NCI-H146 (cell line): ENCODE results near the gene DST.
"Not testable (repeated sequence)": the region's sequence is repeated elsewhere in the genome, so short reads cannot be mapped to it uniquely, and the experiment has no call there.

ENCODE experiments used
- DNase-seq: peaks from one replicate; lab custom pipeline; 2025; lab: John Stamatoyannopoulos, UW

The DST gene

DNA sequence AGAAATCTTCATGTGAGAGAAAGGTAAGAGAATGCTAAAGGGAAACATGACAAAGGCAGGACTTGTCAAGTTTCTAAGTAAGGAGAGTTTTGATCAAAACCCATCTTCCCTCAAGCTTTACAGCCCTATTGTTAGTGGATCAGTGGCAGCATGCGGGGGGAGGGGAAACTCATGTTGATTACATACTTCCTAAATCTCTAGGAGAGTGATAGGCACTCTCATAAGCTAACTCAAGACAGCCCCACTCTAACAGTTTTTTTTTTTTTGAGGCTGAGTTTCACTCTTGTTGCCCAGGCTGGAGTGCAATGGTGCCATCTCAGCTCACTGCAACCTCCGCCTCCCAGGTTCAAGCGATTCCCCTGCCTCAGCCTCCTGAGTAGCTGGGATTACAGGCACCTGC lies 18.6 kb upstream of the DST start:
- not testable (repeated sequence) for DNase-seq

DNA sequence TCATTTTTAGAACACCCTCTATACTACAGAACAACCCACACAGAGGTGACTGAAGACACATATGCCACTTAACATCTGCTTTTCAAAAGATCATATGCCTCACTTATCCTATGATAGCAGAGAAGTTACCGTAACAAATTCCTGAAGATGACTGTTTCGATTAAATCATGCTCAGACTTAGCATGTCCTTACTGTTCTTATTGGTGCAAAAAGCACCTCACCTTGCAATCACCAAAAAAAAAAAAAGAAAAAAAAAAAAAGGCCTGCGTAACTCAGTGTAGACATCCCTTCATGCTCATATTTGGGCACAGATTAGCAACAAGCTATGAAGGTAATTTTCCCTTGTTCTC lies 17.7 kb upstream of the DST start:
- DNase-seq: no peak

DNA sequence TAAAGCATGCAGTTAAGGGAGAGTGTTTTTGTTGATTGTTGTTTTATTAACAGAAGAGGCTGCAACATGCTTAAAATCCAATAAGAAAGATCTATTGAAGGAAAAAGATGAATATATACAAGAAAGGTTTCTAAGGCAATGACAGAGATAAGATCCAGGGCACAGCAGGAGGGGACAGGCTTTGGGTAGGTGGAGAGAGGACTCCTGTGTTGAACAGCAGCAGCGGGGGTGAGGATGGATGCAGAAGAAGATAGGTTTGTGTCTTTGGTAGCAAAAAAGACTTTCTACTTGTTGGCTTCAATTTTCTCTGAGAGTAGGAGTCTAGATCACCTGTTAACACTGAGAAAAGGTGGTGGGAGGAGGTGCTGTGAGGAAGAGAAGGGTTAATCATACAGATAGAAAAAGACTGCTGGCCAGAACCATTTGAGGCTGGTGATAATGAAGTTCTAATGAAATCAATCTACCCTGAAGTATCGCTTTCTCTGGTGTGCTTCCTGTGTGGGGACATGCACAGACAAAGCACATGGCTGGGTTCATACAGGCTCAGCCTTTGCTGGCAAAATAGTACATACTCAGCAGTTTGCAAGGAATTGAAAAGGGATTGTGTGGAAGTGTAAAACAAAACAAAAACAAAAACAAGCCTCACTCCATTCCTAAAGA lies 17.2 kb upstream of the DST start:
- DNase-seq: no peak

DNA sequence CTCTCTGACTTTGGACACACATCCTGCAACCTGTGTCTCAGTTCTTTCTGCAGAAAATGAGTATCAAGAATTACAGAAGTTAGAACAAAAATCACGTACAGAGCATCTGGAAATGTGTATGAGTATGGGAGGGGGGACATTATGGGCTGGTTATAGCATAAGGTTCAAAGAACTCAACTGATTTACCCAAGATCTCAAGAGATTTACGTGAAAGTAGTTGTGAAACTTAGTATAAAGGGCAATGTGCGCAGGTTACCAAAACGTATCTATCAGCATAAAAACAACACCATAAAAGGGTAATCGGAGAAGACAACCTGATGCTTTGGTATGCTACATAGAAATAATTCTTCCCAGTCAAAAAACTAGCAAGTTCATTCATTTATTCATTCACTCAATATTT lies 15.6 kb upstream of the DST start:
- DNase-seq: no peak

DNA sequence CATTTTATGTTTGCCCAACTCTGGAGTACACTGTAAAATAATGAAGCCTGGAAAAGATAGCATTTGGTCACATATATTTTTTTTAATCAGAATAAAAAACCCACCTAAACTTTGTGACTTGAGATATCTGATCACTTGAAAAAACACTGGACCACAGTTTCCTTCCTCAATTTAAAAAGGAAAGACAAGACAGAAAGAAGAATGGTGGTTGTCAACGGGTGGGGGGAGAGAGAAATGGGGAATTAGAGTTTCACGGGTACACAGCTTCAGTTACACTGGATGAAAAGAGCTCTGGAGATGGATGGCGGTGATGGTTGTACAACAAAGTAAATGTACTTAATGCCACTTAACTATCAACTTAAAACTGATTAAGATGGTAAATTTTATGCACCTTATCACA lies 14.7 kb upstream of the DST start:
- no peak for DNase-seq

DNA sequence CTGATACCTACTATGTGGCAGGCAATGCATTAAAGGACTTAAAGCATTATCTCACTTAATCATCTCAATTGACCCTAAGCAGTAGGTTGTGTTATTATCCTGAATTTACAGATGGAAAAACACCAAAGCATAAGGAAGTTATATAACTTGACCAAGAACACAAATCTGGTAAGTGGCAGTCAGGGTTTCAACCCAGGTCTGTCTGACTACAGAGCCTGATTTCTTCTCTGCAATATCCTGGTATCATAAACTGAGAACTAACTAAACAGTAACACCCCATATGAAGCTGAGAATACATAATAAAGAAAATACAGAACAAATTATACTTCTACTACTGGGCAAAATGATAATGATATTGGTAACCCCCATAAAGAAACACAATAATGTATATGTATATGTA lies 13.8 kb upstream of the DST start:
- DNase-seq: no peak

DNA sequence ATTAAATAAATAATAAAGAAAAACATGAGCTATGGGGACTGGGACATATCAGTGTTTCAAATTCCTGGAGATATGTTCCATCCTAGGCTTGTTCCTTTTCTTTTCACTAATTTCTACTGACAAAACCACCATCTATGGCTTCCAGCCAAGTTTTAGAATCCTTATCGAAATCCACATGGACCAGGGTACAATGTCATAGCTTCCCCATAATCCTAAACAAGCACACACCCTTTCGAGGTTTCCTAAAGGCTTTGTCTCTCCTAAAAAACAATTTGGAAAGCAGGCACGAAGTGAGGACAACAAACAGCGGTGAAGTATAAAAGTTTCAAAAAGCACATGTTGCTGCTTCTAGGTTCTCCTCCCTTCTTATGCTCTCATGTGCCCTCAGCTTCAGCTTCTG lies 13.3 kb upstream of the DST start:
- DNase-seq: no peak

DNA sequence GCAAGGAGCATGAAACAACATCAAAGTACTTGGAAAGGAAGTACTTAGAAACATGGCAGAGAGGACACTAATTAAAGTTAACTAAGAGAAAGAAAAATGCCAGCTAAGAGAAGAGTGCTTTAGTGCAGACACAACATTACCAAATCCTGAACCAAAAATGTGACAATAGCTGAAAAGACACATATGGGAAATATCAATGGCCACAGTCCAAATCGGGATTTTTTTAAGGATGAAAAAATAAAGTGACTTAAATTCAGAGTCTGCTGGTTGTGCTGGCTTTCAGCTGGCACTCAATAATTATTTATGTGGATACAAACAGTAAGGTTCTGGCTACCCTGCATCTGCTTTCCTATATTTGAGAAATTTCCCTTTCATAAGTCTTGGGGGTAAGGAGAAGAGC lies 12.6 kb upstream of the DST start:
- DNase-seq: no peak

DNA sequence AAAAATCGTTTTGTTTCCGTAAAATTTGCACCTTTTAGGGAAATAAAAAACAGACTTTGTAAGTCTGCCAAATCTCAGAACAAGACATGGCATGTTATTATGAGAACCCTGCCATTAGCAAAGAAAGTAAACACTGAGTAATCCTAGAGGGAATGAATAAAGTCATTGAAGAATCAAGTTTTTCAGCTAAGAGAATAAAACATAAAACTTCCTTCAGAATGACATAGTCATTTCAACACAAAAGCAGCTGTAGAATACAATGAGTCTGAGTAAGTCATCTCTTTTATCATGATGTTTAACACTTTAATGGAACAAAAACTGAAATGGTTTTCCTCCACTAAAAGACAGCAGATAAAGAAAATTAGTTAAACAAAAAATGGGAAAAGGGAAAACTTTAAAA lies 10.3 kb upstream of the DST start:
- no peak for DNase-seq

DNA sequence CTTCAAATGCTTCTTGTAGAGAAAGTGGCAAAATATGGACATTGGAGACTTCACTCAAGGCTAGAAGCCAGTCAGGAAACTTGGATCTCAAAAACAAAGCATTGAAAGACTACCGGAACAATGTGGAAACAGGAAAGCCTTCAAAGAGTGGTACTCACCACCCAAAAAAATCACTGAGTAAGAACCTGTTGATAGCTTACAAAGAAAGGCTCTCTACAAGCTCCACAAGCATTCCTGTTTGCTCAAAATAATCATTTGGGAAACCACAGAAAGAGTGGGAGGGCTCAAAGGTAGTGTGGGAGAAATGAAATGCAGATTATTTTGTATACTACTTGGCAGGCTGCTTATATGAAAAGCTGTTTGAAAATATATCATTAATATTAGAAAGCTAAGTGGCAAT lies 9.5 kb upstream of the DST start:
- no peak for DNase-seq

DNA sequence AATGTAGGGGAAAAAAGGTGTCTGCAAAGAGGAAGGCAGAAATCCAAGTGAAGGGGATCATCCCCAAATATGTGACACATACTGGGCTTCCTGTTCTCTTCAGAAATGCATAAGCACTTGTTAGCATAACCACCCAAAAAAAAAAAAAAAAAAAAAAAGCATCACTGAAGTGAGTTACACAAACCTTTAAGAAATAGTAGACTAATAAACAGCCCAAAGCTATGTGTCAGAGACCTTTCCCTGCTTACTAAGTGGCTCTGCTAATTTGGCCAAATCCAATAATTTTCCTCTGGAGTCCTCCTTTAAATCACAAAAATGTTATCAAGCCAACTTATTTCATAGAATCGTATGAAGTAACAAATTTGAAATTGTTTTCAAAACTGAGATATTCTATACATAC lies 7.5 kb upstream of the DST start:
- no peak for DNase-seq

DNA sequence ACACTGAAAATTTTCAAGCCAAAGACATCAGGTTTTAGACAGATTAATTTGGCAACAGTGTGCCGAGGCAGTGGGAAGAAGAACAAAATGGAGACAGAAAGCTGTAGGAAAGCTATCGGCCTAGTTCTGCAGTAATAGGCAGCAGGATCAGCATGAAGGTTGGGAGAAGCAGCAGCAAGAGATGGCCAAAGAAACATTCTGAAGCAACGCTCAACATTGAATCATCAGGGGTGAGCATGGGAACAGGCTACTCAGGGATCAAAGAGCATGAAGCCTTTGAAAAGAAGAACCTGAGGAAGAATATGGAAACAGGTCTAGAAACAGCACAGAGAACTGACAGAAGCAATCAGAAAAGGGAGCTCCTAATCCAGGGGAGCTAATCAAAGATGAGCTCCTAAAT lies 7.1 kb upstream of the DST start:
- no peak for DNase-seq

DNA sequence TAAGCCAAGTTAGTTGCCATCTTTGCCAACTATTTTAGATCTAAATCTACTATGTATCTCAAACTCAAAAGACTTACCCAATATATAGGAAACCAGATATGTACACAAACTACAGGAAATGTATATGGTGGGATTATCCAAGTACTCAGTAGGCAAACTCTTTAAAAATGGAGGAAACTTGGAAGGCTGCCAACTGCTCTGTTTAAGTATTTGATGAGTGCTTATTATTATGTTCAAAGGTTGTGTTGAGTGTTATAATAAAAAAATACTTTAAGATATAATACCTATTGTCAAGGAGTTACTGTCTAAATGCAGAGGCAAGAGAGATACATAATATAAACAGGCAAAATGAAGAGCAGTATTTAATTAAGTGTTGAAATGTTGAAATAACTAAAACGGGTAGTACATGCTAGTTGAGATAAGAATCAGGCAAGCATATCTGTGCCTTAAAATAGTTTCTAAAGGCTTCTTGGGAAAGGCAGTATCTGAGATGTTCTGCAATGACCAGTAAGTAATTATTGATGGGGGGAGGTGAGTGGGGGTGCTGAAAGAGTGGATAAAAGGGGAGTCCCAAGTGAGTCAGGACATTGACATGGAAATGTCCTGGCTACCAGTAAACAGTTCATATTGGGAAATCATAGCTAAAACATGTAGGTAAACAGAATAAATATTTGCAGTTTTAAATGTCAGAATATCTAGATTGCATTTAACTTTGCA lies 6.5 kb upstream of the DST start:
- DNase-seq: peak; percentile 67

DNA sequence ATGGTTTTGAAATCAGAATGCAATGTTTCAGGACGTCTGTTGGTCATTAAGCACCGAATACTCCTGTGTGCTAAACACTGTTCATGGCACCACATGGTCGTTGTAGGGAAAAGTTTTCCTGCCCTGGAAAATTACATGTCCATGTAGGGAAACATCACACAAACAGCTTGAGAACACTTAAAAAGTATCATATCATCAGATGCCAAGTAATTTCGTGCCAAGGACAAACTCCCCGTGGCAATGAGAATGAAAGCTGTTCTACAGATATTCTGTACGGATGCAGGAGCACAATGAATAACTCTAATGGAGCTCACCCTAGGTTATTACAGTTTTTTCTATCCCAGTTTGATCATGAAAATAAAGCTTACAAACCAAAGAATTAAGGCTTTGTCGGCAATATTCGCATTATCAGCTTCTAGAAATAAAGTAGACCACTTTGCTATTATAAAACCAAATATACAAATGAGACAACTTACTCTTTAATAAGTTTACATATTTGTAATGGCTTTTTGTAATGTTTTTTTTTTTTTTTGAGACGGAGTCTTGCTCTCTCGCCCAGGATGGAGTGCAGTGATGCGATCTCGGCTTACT lies 4.6 kb upstream of the DST start:
- DNase-seq: no peak

DNA sequence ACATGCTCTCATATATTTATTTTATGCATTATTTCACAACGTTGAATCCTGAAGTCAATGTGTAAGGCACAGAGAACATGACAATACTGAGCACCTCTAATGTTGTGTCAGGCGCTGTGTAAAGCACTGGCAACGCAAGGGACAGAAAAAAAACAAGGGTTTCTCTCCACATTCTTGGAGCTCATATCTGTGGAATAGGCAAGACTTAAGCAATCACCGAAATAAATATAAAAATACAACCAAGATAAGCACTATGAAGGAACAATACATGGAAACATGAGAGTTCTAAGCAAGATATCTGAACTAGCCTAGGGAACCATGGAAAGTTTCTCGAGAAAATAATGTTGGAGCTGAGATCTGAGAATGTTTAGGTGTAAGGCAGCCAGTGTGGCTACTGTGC lies 1.7 kb upstream of the DST start:
- DNase-seq: no peak

DNA sequence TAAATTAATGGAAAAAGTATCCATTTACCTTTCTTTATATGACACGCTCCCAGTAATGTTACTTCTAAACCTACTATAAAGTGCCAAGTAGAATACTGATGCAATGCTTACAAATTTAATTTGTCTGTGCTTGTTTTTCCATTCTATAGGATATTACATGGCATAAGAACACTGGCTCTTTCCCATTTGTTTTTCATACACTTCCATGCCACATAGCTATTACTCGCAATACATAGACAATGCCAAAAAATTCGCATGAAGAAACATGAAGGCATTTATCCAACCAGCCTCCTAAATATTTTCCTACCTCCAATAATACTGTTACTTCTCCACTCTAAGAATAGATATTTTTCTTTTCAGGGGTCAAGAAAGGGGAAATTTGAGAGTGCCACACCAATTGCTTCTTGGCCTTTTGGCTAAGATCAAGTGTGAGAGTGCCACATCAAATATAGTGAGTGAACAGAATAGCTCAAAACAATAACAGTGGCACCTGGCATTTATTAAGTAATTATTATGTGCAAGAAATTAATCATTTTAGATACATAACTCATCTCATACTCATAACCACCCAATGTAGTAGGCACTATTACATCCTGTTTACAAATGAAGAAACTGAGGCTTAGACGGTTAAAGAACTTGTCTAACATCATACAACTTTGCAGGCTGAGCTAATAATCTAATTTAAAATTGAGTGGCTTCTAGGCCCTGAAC lies 845 bp upstream of the DST start:
- no peak for DNase-seq

DNA sequence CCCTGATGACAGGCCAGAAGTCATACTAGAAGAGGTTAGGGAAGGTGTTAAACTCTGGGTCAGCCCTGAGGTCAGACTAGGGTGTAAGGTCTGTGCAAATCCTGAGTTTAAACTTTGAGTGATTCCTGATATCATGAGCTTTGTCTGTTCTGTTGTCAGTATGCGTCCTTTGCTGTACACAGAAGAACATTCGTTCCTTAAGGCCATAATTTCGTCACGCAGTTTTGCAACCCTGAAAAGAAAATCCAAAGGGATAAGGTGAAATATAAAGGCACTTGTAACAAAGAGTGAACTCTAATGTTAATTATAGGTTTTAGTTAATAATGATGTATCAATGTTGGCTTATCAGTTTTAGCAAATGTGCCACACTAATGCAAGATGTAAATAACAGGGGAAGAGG lies 2.3 kb downstream of the DST start:
- no peak for DNase-seq

DNA sequence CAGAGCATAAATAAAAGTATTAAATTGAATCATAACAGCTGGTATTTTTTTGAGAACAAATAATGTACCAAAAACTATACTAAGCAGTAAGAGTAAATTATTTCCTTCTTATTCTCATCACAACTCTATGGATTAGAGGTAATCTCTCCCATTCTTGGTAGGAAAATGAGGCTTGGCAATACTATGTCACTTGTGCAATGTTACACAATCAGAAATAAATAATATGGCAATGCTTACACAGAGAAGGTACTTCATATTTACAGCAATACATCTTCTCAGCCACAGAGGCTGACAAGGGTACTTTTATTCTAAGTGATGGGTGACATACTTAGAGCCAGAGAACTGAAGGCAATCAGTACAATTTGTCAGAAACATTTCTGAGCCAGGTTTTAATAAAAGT lies 3.9 kb downstream of the DST start:
- no peak for DNase-seq

DNA sequence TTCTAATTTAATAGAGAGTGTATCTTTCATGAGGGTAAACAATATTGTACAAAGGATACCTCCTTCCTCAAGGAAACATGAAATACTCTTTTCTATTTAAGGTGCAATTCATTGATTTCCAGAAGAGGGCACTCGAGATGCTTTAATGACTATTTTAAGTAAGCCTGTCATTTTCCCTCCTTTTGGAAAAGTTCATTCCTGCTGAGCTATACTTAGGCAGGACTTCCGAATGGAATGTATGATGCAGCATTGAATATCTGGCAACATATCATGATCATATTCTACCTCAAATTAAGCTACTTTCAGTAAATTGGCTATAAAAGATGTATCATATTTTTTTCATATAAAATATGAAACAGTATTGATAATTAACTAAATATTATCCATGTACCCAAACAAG lies 5.0 kb downstream of the DST start:
- peak; percentile 50 for DNase-seq

DNA sequence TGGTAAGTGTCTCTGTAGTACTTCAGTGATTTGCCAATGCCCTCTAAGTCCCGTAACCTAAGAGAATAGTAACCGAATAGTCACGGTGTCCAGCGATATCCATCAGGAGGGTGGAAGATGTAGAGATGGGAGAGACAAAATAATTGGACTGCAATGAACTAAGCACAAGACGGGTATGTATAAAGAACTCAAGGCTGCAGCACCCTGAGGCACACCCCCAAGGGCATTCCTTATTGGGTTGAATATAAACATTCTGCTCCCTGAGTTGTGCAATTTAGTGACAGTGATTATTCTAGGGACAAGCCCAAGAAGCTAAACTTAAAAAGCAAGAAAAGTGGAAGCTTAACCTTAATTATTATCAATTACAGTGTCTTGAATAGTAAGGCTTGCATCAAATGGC lies 14.6 kb downstream of the DST start:
- no peak for DNase-seq

DNA sequence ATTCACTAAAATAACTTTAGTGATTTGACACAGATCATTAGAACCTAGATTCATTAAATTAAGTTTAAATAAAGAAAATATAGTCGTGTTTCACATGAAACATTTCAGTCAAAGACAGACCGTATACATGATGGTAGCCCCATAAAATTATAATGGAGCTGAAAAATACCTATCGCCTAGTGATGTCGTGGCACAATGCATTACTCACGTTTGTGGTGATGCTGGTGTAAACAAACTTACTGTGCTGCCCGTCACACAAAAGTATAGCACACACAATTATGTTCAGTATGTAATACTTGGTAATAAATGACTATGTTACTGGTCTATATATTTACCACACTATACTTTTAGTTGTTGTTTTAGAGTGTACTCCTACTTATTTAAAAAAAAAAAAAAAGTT lies 17.3 kb downstream of the DST start:
- DNase-seq: no peak

DNA sequence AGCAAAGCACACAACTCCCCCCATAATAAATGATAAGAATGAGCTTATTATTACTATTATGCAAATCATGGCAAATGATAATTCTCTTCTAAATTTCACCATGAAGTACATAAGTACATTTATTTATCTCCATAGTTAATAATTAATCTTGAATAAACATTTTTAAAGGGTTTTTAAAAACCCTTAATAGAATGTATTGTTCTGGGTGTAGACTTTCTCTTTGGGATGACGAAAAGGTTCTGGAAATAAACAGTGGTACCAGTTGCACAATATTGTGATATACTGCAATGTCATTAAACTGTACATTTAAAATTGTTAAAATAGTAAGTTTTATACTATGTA lies 18.0 kb downstream of the DST start:
- DNase-seq: no peak

DNA sequence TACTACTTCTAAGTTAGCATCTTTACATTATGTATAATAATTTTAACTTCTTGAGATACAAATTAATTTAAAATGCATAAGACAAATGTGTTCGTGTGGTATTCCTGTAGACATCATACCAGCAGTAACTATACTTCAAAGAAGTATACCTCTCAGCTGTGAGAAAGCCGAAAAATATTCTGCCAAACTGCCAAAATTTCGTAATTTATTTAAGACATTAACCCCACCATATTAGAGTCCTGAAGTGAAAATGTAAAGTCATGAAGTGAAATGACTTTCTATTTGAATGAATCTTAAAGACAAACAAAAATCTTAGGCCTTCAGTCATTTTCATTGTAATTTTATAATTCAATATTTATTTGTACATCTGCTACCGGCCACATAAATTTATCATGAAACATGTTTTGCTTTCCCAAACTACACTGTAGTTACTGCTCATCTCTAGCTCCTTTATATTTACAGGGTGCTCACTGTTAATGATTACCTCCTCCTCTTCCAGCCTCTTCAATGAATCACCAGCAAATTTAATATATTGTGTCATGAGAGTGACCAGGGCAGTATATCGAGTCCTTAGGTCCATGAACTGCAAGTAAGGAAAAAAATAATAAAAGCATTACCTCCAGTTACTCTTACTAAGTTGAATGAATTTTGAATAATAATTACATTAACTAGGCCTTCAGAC lies 18.5 kb downstream of the DST start:
- DNase-seq: no peak
